ENCODE data around the gene TSHZ2. TPM values are rescaled to one million over a fixed set of nuclear protein-coding genes. Genes with fewer than 3 reads are reported as not detected.

The TSHZ2 gene
- total RNA-seq, 1 experiment from 2014 or later: 2.3 TPM

DNA sequence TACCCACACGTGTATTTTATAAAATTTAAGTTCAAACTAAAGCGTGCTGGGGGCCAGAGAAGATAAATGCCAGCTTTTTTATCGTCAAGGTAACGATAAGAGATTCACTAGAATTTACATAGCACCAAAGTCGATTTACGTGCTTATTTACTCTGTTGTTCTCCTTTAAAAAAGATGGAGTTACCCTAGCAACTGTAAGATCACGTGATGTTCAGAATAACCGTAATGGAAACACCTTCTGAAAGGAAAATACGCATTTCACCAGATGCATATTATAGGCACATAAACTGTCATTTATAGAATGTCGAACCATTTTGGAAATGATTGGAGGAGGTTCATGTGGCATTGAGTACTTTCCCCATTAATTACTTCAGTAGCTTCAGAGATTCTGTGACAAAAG lies 207.6 kb downstream of the TSHZ2 start:
- no peaks in the 10 kb centered on the region for H3K9me3 Mint-ChIP-seq (ENCODE audit: unreplicated experiment)

DNA sequence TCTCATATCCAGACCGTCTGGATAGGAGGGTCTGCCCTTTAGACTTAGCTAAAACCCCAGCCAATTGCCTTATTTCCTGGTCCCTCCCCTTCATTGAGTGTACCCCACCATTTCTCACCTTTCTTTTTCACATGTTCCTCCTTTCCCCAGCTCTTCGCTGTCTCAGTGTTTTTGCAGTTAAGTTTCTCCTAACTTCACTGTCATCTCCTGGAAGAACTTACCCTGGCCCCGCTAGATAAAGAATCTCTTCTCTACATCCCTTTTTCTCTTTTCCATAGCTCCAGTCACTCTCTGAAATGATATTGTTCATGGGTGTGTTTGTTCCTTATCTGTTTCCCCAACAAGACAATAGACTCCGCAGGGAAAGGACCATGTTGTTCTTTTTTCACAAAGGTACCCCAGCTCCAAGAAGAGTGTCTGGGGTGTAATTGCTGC lies 208.8 kb downstream of the TSHZ2 start:
- H3K36me3 Mint-ChIP-seq (ENCODE audit: insufficient read depth, unreplicated experiment): peaks cover 10% of the 10 kb centered on the region
- DNase-seq (ENCODE audit: unreplicated experiment): no peak
- H3K9me3 Mint-ChIP-seq (ENCODE audit: unreplicated experiment): no peaks in the 10 kb centered on the region
- BruUV-seq (replicated peaks): no TSS peak
- H3K27me3 Mint-ChIP-seq (ENCODE audit: insufficient read depth, unreplicated experiment): no peaks in the 10 kb centered on the region
- CTCF ChIA-PET: interaction anchor here (1.3 kb wide), 1 partner anchor 9 kb away, joined by 3 read pairs; no protein-coding TSS in a partner anchor
- TF ChIP-seq, protein P1, sequence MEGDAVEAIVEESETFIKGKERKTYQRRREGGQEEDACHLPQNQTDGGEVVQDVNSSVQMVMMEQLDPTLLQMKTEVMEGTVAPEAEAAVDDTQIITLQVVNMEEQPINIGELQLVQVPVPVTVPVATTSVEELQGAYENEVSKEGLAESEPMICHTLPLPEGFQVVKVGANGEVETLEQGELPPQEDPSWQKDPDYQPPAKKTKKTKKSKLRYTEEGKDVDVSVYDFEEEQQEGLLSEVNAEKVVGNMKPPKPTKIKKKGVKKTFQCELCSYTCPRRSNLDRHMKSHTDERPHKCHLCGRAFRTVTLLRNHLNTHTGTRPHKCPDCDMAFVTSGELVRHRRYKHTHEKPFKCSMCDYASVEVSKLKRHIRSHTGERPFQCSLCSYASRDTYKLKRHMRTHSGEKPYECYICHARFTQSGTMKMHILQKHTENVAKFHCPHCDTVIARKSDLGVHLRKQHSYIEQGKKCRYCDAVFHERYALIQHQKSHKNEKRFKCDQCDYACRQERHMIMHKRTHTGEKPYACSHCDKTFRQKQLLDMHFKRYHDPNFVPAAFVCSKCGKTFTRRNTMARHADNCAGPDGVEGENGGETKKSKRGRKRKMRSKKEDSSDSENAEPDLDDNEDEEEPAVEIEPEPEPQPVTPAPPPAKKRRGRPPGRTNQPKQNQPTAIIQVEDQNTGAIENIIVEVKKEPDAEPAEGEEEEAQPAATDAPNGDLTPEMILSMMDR (IDR thresholded peaks at IDR 0.05; ENCODE audit: unreplicated experiment): no peak
- no peaks in the 10 kb centered on the region for H3K4me1 Mint-ChIP-seq (ENCODE audit: insufficient read depth, unreplicated experiment)
- H3K4me3 Mint-ChIP-seq (ENCODE audit: unreplicated experiment): no peak overlapping the region
- intact Hi-C loops (cut with micrococcal nuclease): no loop called here
- POLR2A ChIA-PET: no interaction called here
- H3K27ac Mint-ChIP-seq (ENCODE audit: low read depth, unreplicated experiment): no peak overlapping the region

More for the DNA sequence above, 207.6 kb downstream of the TSHZ2 start:
- Mint-ChIP-seq H3K36me3 (ENCODE audit: insufficient read depth, unreplicated experiment) (peaks cover 10% of the 10 kb centered on the region), H3K4me3 (ENCODE audit: unreplicated experiment) (no peak overlapping the region), H3K27ac (ENCODE audit: low read depth, unreplicated experiment) (no peak overlapping the region), H3K27me3 (ENCODE audit: insufficient read depth, unreplicated experiment) (no peaks in the 10 kb centered on the region), H3K4me1 (ENCODE audit: insufficient read depth, unreplicated experiment) (no peaks in the 10 kb centered on the region)
- TF ChIP-seq, protein P1 (IDR thresholded peaks at IDR 0.05; ENCODE audit: unreplicated experiment): no peak
- no TSS peak for BruUV-seq (replicated peaks)
- CTCF ChIA-PET: interaction anchor here (0.7 kb wide), 1 partner anchor 426 kb away, joined by 3 read pairs; no protein-coding TSS in a partner anchor
- POLR2A ChIA-PET: no interaction called here
- intact Hi-C loops (cut with micrococcal nuclease): no loop called here
- DNase-seq (ENCODE audit: unreplicated experiment): no peak

DNA sequence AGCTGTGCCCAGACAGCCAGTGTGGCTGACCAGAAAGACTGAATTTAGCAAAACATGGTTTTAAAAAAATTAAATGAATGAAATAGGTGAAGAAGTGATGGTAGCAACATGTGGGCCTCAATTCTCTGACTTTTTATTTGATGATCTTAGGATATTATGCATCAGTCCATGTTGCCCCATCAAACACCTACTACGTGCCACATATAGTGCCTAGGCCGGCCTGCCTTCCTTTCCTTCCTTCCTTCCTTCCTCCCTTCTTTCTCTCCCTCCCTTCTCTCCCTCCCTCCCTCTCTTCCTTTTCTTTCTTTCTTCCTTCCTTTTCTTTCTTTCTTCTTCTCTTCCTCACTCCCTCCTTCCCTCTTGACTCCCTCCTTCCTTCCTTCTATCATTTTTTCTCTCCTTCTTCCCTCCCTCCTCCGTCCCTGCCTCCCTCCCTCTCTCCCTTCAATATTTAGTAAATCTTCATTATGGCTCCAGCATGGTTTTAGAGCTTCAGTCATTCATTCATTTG lies 209.8 kb downstream of the TSHZ2 start:
- intact Hi-C loops (cut with micrococcal nuclease): no loop called here

DNA sequence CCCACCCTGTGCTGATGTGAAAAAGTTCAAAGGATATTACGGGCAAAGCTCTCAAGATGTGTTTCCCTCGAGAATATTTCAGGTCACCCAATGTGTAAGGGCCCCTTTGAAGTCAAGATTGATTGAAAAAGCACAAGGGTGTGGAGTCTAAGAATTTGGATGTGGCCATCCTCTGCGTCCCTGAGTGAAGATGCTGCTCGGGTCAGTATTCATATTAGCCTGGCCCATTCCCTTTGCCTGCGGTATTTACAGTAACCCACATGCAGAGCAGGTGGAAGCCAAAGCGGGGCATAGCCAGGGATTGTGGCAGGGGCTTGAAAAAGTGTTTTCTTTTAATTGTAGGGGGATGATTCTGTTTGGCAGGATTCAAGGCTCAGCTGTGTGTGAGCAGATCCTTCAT lies 211.0 kb downstream of the TSHZ2 start:
- no peak overlapping the region for H3K4me3 Mint-ChIP-seq (ENCODE audit: unreplicated experiment)
- H3K4me1 Mint-ChIP-seq (ENCODE audit: insufficient read depth, unreplicated experiment): no peaks in the 10 kb centered on the region
- CTCF ChIA-PET: interaction anchor here (1.2 kb wide), 1 partner anchor 34 kb away, joined by 3 read pairs; no protein-coding TSS in a partner anchor
- POLR2A ChIA-PET: no interaction called here
- H3K9me3 Mint-ChIP-seq (ENCODE audit: unreplicated experiment): no peaks in the 10 kb centered on the region
- H3K27ac Mint-ChIP-seq (ENCODE audit: low read depth, unreplicated experiment): no peak overlapping the region
- no peaks in the 10 kb centered on the region for H3K27me3 Mint-ChIP-seq (ENCODE audit: insufficient read depth, unreplicated experiment)
- intact Hi-C loops (cut with micrococcal nuclease): no loop called here
- no TSS peak for BruUV-seq (replicated peaks)
- peaks cover 10% of the 10 kb centered on the region for H3K36me3 Mint-ChIP-seq (ENCODE audit: insufficient read depth, unreplicated experiment)
- TF ChIP-seq, protein P1 (IDR thresholded peaks at IDR 0.05; ENCODE audit: unreplicated experiment): no peak
- DNase-seq (ENCODE audit: unreplicated experiment): no peak

More for the DNA sequence above, 209.8 kb downstream of the TSHZ2 start:
- POLR2A ChIA-PET: no interaction called here
- no peaks in the 10 kb centered on the region for H3K4me1 Mint-ChIP-seq (ENCODE audit: insufficient read depth, unreplicated experiment)
- no peak overlapping the region for H3K4me3 Mint-ChIP-seq (ENCODE audit: unreplicated experiment)
- peaks cover 10% of the 10 kb centered on the region for H3K36me3 Mint-ChIP-seq (ENCODE audit: insufficient read depth, unreplicated experiment)
- H3K9me3 Mint-ChIP-seq (ENCODE audit: unreplicated experiment): no peaks in the 10 kb centered on the region
- no peak for DNase-seq (ENCODE audit: unreplicated experiment)
- CTCF ChIA-PET: no interaction called here
- no peaks in the 10 kb centered on the region for H3K27me3 Mint-ChIP-seq (ENCODE audit: insufficient read depth, unreplicated experiment)
- BruUV-seq (replicated peaks): no TSS peak
- no peak overlapping the region for H3K27ac Mint-ChIP-seq (ENCODE audit: low read depth, unreplicated experiment)
- TF ChIP-seq, protein P1 (IDR thresholded peaks at IDR 0.05; ENCODE audit: unreplicated experiment): no peak
